ENCODE results near the gene RHBDF2.

DNA sequence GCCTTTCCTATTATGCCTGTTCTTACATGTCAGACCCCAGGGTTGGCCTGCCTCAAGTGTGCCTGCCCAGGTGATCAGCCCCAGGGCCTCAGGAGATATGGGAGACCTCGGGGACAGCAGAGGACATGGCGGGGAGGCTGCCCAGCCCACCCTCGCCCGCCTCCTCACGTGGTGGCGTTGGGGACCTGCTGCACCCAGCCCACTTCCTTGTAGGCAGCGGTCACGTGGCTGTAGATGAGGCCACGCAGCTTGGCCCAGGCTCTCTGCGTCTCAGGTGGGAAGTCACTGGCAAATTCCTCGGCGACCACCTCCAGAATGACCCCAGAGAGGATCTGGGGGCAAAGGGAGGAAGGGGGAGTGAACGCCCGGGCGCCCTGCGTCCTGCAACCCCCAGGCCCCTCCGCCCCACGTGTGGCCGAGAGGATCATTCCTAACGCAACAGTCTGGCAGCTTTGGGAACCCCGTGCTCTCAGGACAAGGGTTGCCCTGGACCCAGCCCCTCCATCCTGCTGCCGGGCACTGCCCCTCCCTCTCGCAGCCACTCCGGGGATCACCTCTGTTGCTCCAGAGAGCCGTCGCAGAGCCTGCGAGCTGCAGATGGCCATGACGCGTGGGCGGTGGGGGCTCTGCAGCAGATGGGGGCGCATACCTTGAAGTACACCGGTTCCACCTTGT is 29.7 kb upstream of the RHBDF2 start:
- TF ChIP-seq, protein P1, sequence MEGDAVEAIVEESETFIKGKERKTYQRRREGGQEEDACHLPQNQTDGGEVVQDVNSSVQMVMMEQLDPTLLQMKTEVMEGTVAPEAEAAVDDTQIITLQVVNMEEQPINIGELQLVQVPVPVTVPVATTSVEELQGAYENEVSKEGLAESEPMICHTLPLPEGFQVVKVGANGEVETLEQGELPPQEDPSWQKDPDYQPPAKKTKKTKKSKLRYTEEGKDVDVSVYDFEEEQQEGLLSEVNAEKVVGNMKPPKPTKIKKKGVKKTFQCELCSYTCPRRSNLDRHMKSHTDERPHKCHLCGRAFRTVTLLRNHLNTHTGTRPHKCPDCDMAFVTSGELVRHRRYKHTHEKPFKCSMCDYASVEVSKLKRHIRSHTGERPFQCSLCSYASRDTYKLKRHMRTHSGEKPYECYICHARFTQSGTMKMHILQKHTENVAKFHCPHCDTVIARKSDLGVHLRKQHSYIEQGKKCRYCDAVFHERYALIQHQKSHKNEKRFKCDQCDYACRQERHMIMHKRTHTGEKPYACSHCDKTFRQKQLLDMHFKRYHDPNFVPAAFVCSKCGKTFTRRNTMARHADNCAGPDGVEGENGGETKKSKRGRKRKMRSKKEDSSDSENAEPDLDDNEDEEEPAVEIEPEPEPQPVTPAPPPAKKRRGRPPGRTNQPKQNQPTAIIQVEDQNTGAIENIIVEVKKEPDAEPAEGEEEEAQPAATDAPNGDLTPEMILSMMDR (conservative IDR thresholded peaks at IDR 0.05 in 1 of 2, IDR thresholded peaks at IDR 0.05 in 1 of 2; ENCODE audit: extremely low read depth in 1 of 2, insufficient read depth in 1 of 2, low read depth in 1 of 2, low read length in 2 of 2), result no peak
- no peak for TF ChIP-seq EZH2 (IDR thresholded peaks at IDR 0.05; ENCODE audit: borderline replicate concordance, low read length)

All from mammary epithelial cell (primary cell).